Measurements from ENCODE around the gene PERM1.

DNA sequence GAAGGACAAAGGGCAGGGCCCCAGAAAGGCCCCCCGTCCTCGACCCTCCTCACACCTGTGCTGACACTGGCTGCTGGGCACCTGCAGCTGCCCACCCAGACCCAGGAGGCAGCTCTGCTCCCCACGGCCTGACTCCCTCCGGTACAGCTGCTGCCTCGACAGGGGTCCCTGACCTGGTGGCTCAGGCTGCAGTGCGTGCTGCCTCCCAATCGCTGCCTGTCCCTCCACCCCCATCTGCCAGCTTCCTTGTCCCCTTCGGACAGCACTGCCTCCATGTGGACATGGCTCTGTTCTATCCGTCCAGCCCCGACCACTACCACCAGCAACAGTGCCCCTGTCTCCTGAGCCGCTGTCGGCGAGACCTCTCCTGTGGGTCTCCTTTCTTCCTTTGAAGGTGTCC lies 27.0 kb downstream of the PERM1 start:
- TF ChIP-seq, protein P1, sequence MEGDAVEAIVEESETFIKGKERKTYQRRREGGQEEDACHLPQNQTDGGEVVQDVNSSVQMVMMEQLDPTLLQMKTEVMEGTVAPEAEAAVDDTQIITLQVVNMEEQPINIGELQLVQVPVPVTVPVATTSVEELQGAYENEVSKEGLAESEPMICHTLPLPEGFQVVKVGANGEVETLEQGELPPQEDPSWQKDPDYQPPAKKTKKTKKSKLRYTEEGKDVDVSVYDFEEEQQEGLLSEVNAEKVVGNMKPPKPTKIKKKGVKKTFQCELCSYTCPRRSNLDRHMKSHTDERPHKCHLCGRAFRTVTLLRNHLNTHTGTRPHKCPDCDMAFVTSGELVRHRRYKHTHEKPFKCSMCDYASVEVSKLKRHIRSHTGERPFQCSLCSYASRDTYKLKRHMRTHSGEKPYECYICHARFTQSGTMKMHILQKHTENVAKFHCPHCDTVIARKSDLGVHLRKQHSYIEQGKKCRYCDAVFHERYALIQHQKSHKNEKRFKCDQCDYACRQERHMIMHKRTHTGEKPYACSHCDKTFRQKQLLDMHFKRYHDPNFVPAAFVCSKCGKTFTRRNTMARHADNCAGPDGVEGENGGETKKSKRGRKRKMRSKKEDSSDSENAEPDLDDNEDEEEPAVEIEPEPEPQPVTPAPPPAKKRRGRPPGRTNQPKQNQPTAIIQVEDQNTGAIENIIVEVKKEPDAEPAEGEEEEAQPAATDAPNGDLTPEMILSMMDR (IDR thresholded peaks at IDR 0.05): no peak
- TF ChIP-seq, protein P2, sequence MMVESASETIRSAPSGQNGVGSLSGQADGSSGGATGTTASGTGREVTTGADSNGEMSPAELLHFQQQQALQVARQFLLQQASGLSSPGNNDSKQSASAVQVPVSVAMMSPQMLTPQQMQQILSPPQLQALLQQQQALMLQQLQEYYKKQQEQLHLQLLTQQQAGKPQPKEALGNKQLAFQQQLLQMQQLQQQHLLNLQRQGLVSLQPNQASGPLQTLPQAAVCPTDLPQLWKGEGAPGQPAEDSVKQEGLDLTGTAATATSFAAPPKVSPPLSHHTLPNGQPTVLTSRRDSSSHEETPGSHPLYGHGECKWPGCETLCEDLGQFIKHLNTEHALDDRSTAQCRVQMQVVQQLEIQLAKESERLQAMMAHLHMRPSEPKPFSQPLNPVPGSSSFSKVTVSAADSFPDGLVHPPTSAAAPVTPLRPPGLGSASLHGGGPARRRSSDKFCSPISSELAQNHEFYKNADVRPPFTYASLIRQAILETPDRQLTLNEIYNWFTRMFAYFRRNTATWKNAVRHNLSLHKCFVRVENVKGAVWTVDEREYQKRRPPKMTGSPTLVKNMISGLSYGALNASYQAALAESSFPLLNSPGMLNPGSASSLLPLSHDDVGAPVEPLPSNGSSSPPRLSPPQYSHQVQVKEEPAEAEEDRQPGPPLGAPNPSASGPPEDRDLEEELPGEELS (CRISPR knock-in tag; IDR thresholded peaks at IDR 0.05): no peak
- TF ChIP-seq NFYB (CRISPR knock-in tag; conservative IDR thresholded peaks at IDR 0.05; ENCODE audit: low read depth): no peak
- TF ChIP-seq, protein P3, sequence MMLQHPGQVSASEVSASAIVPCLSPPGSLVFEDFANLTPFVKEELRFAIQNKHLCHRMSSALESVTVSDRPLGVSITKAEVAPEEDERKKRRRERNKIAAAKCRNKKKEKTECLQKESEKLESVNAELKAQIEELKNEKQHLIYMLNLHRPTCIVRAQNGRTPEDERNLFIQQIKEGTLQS (CRISPR knock-in tag; conservative IDR thresholded peaks at IDR 0.05): no peak
- no peak for TF ChIP-seq ZNF416 (CRISPR knock-in tag; IDR thresholded peaks at IDR 0.05)
- no peak for TF ChIP-seq EMX1 (CRISPR knock-in tag; IDR thresholded peaks at IDR 0.05)
- no peak for TF ChIP-seq IRF2 (CRISPR knock-in tag; IDR thresholded peaks at IDR 0.05; ENCODE audit: borderline replicate concordance, low read depth)

All from WTC11 (cell line).